IMR-90 (cell line): Measurements from ENCODE around the gene RAB27B. TPM values are rescaled to one million over a fixed set of nuclear protein-coding genes. Genes with fewer than 3 reads are reported as not detected.
A peak's percentile ranks its signal among the peaks of the same experiment; 100 is the strongest.

Experiments used
- ATAC-seq: fragments of 200-7000 bp; cut with Tn5 transposase; 2 replicates; pipeline ENCODE4 v1.9.1; 2020; ENCODE audit warnings: low read depth, mild to moderate bottlenecking, moderate library complexity
- BruUV-seq: library from RNA; stranded (reverse); fragments of 400-500 nt; replicated peaks from 2 replicates; lab custom pipeline; 2021; lab: Mats Ljungman, UMichigan
- CTCF ChIA-PET: fragments of 300-600 bp; formaldehyde crosslinking; extraction: SDS; loops from one replicate; lab custom pipeline; 2021; ENCODE audit warnings: antibody characterized with exemption; lab: Yijun Ruan, JAX
- POLR2A ChIA-PET: fragments of 300-600 bp; sonication (Branson Sonifier 250); formaldehyde crosslinking; loops from one replicate; lab custom pipeline; 2022; ENCODE audit warnings: antibody characterized with exemption; ENCODE audit not compliant: unreplicated experiment; lab: Charles Lee
- DNase-seq: peaks from one replicate; pipeline ENCODE4 v3.0.0; 2013
- H2AFZ ChIP-seq: replicated peaks from 2 replicates; pipeline ENCODE3; 2013; ENCODE audit warnings: low read length, mild to moderate bottlenecking; ENCODE audit not compliant: poor library complexity
- H2AK5ac ChIP-seq: 2 replicates; pipeline ENCODE4 v1.6.1; 2013; ENCODE audit warnings: low read depth, low read length, inconsistent platforms
- H2AK9ac ChIP-seq: replicated peaks from 2 replicates; pipeline ENCODE3; 2013; ENCODE audit warnings: mild to moderate bottlenecking, low read depth, low read length, moderate library complexity; ENCODE audit not compliant: poor library complexity
- H2BK120ac ChIP-seq: 2 replicates; pipeline ENCODE4 v1.6.1; 2013; ENCODE audit warnings: low read depth, low read length, inconsistent platforms
- H2BK15ac ChIP-seq: 3 replicates; pipeline ENCODE4 v1.6.1; 2013; ENCODE audit warnings: low read depth, low read length, inconsistent platforms
- H2BK20ac ChIP-seq: 2 replicates; pipeline ENCODE4 v1.6.1; 2013; ENCODE audit warnings: low read depth, mild to moderate bottlenecking, inconsistent platforms, low read length, moderate library complexity
- H2BK5ac ChIP-seq: 2 replicates; pipeline ENCODE4 v1.6.1; 2013; ENCODE audit warnings: mild to moderate bottlenecking, low read depth, low read length, inconsistent platforms; ENCODE audit not compliant: poor library complexity, severe bottlenecking
- H3K14ac ChIP-seq: replicated peaks from 2 replicates; pipeline ENCODE4 v1.6.1; 2013; ENCODE audit warnings: low read depth, low read length, inconsistent platforms
- H3K18ac ChIP-seq: 2 replicates; pipeline ENCODE4 v1.6.1; 2013; ENCODE audit warnings: low read depth, low read length, control low read depth
- H3K23ac ChIP-seq: 2 replicates; pipeline ENCODE4 v1.6.1; 2013; ENCODE audit warnings: low read depth, low read length, inconsistent platforms
- H3K27ac ChIP-seq: 2 replicates; pipeline ENCODE4 v1.5.1; 2013; ENCODE audit warnings: mild to moderate bottlenecking, control low read depth, low read length; ENCODE audit not compliant: insufficient read depth
- H3K27me3 ChIP-seq: 2 replicates; pipeline ENCODE4 v1.6.1; 2013; ENCODE audit warnings: low read length; ENCODE audit not compliant: control insufficient read depth, insufficient read depth
- H3K36me3 ChIP-seq: 2 replicates; pipeline ENCODE4 v1.6.1; 2013; ENCODE audit warnings: low read length, mixed read lengths; ENCODE audit not compliant: control insufficient read depth, insufficient read depth
- H3K4ac ChIP-seq: 2 replicates; pipeline ENCODE4 v1.6.1; 2013; ENCODE audit warnings: low read depth, low read length, inconsistent platforms
- H3K4me1 ChIP-seq: 2 replicates; pipeline ENCODE4 v1.6.1; 2013; ENCODE audit warnings: low read length, mixed read lengths; ENCODE audit not compliant: control insufficient read depth, insufficient read depth
- H3K4me2 ChIP-seq: 2 replicates; pipeline ENCODE4 v1.6.1; 2013; ENCODE audit warnings: low read depth, mild to moderate bottlenecking, control low read depth, low read length, moderate library complexity
- H3K4me3 ChIP-seq: 2 replicates; pipeline ENCODE4 v1.5.1; 2013; ENCODE audit warnings: low read depth, mild to moderate bottlenecking, control low read depth, low read length, moderate library complexity; ENCODE audit not compliant: insufficient read depth
- H3K56ac ChIP-seq: 2 replicates; pipeline ENCODE4 v1.6.1; 2013; ENCODE audit warnings: low read length, inconsistent platforms; ENCODE audit not compliant: insufficient read depth; ENCODE audit errors: extremely low read depth
- H3K79me1 ChIP-seq, 2 experiments: 2 replicates each; pipeline ENCODE4 v1.6.1; 2013; ENCODE audit warnings: low read length in 2 of 2, inconsistent platforms in 1 of 2, low read depth in 1 of 2
- H3K9ac ChIP-seq: 2 replicates; pipeline ENCODE4 v1.6.1; 2013; ENCODE audit warnings: low read depth, low read length, control low read depth
- H3K9me1 ChIP-seq: 2 replicates; pipeline ENCODE4 v1.6.1; 2013; ENCODE audit warnings: low read length, inconsistent platforms; ENCODE audit not compliant: insufficient read depth
- H3K9me3 ChIP-seq: 2 replicates; pipeline ENCODE4 v1.6.1; 2013; ENCODE audit warnings: low read length; ENCODE audit not compliant: control insufficient read depth, insufficient read depth
- H4K20me1 ChIP-seq: 2 replicates; pipeline ENCODE4 v1.6.1; 2013; ENCODE audit warnings: low read length, inconsistent platforms; ENCODE audit not compliant: insufficient read depth
- H4K5ac ChIP-seq: 2 replicates; pipeline ENCODE4 v1.6.1; 2013; ENCODE audit warnings: mild to moderate bottlenecking, low read depth, low read length, control low read depth
- H4K8ac ChIP-seq, 2 experiments: 2 replicates each; pipeline ENCODE4 v1.6.1; 2013; ENCODE audit warnings: low read depth in 2 of 2, low read length in 2 of 2, control low read depth in 1 of 2, inconsistent platforms in 1 of 2
- H4K91ac ChIP-seq: 2 replicates; pipeline ENCODE4 v1.6.1; 2013; ENCODE audit warnings: low read depth, low read length, inconsistent platforms; ENCODE audit not compliant: insufficient read depth
- BHLHE40 ChIP-seq: fragments of 150-350 bp; IDR thresholded peaks from 2 replicates; pipeline ENCODE4 v1.6.1; 2016; ENCODE audit warnings: mild to moderate bottlenecking, low read depth, low read length
- CEBPB ChIP-seq: IDR thresholded peaks from 2 replicates; pipeline ENCODE4 v1.6.1; 2012; ENCODE audit warnings: low read depth, low read length, improper control_type of control experiment
- CHD1 ChIP-seq: IDR thresholded peaks from 2 replicates; pipeline ENCODE4 v1.6.1; 2012; ENCODE audit warnings: low read depth, low read length, improper control_type of control experiment
- FOS ChIP-seq: fragments of 150-350 bp; IDR thresholded peaks from 2 replicates; pipeline ENCODE4 v1.6.1; 2016; ENCODE audit warnings: low read depth, low read length
- MAFK ChIP-seq: IDR thresholded peaks from 2 replicates; pipeline ENCODE4 v1.6.1; 2012; ENCODE audit warnings: low read depth, low read length, improper control_type of control experiment
- MAZ ChIP-seq: IDR thresholded peaks from 2 replicates; pipeline ENCODE4 v1.6.1; 2012; ENCODE audit warnings: low read depth, mild to moderate bottlenecking, low read length, improper control_type of control experiment, moderate library complexity, borderline replicate concordance
- MXI1 ChIP-seq: IDR thresholded peaks from 2 replicates; pipeline ENCODE4 v1.6.1; 2012; ENCODE audit warnings: low read depth, mild to moderate bottlenecking, low read length, moderate library complexity, borderline replicate concordance
- NFE2L2 ChIP-seq: fragments of 150-350 bp; IDR thresholded peaks from 2 replicates; pipeline ENCODE4 v1.6.1; 2016; ENCODE audit warnings: low read depth, mild to moderate bottlenecking, low read length
- POLR2A ChIP-seq: IDR thresholded peaks from 2 replicates; pipeline ENCODE4 v1.6.1; 2012; ENCODE audit warnings: mild to moderate bottlenecking, low read depth, low read length
- RAD21 ChIP-seq: IDR thresholded peaks from 2 replicates; pipeline ENCODE4 v1.6.1; 2012; ENCODE audit warnings: low read length, improper control_type of control experiment
- RCOR1 ChIP-seq: IDR thresholded peaks from 2 replicates; pipeline ENCODE4 v1.6.1; 2012; ENCODE audit warnings: mild to moderate bottlenecking, low read length, improper control_type of control experiment; ENCODE audit not compliant: insufficient replicate concordance
- RFX5 ChIP-seq: IDR thresholded peaks from 2 replicates; pipeline ENCODE4 v1.8.0; 2012; ENCODE audit warnings: low read depth, mild to moderate bottlenecking, low read length, moderate library complexity
- SMC3 ChIP-seq: fragments of 150-350 bp; IDR thresholded peaks from 2 replicates; pipeline ENCODE4 v1.6.1; 2016; ENCODE audit warnings: low read depth, mild to moderate bottlenecking, antibody characterized with exemption, low read length, moderate library complexity
- WGBS, 2 experiments: methylation state at CpG; one replicate each; pipeline versions ENCODE4 v1.1.5 to v1.1.7; 2013; ENCODE audit warnings: missing lambda C conversion rate in 2 of 2; ENCODE audit not compliant: insufficient read length in 1 of 2; ENCODE audit errors: extremely low coverage in 2 of 2; 5-methylcytosine and 5-hydroxymethylcytosine counted together
- dilution Hi-C: fragments of 300-500 bp; cut with HindIII; formaldehyde crosslinking; loops from one replicate; pipeline ENCODE4 v1.14.3; 2018; ENCODE audit warnings: low sequenced_read_pairs; ENCODE audit not compliant: unreplicated experiment
- in situ Hi-C: fragments of 300-500 bp; cut with MboI; formaldehyde crosslinking; loops from 3 replicates; pipeline ENCODE4 v1.14.3; 2019; ENCODE audit warnings: low sequenced_read_pairs, inconsistent platforms, mixed read lengths
- intact Hi-C: fragments of 100-400 bp; cut with micrococcal nuclease; formaldehyde crosslinking; loops from 2 replicates; pipeline ENCODE4 v1.10.0; 2022
- polyA plus RNA-seq, 3 experiments: library from polyadenylated mRNA; depleted of rRNA; stranded (reverse); fragments of >200 nt; gene quantifications; 2 replicates each; pipeline ENCODE4 v1.2.3, GENCODE V29; 2012; ENCODE audit warnings: low replicate concordance in 1 of 3
- total RNA-seq: library from RNA; depleted of rRNA; stranded (reverse); fragments of >200 nt; gene quantifications from 2 replicates; pipeline ENCODE4 v1.2.3, GENCODE V29; 2012
- TF ChIP-seq, protein P1 (sequence below): conservative IDR thresholded peaks from 2 replicates; pipeline ENCODE4 v1.5.1; 2012; ENCODE audit warnings: mild to moderate bottlenecking, low read depth, low read length, improper control_type of control experiment
- TF ChIP-seq, protein P2 (sequence below): fragments of 150-350 bp; IDR thresholded peaks from 2 replicates; pipeline ENCODE4 v1.6.1; 2017; ENCODE audit warnings: mild to moderate bottlenecking, antibody characterized with exemption, low read length, low read depth
- TF ChIP-seq, protein P3 (sequence below): fragments of 150-350 bp; IDR thresholded peaks from 2 replicates; pipeline ENCODE4 v1.6.1; 2016; ENCODE audit warnings: low read depth, mild to moderate bottlenecking, low read length, moderate library complexity, borderline replicate concordance

RAB27B gene
- total and polyA plus RNA-seq, 2 of the 4 experiments (the other 2 are of a cell fraction): 0.24 to 1.3 TPM

DNA sequence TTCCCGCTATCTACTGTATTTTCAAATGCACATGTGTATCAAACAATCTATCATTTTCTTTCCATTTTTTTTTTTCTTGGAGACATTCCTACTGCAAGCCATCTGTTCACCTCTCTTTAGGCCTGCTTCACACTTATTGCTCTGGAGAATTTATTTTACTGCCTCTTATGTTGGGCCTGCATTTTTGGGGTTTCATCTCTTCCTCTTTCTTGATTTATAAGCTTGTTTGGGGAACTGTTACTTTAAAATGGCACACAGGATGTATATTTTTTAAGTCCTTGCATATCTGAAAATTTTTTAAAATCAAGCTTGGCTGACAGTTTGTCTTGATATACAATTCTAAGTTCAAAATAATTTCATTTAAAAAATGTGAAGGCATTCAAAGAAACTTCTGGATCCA is 3.5 kb upstream of the RAB27B start:
- Histone ChIP-seq H3K9me3 (no peaks in the 10 kb centered on the region), H4K8ac (no peak overlapping the region), H4K91ac (no peak overlapping the region), H3K36me3 (no peaks in the 10 kb centered on the region), H3K9ac (no peak overlapping the region), H2AK5ac (peak overlapping the region; percentile 80; the same call in 1 of the 2 replicates), H3K18ac (no peak overlapping the region; the same call in 1 of the 2 replicates), H2BK20ac (no peak overlapping the region), H3K4ac (no peak overlapping the region), H4K5ac (no peak overlapping the region), H3K56ac (no peak overlapping the region), H2BK5ac (no peak overlapping the region), H3K27ac (no peak overlapping the region), H3K4me3 (no peak overlapping the region), H2AFZ (no peak overlapping the region), H3K79me1 (no peaks in the 10 kb centered on the region), H4K20me1 (no peaks in the 10 kb centered on the region), H2BK15ac (0 out of 3 replicates have a peak overlapping the region, but pooled peaks have one; percentile 66), H3K27me3 (no peaks in the 10 kb centered on the region; the same call in 1 of the 2 replicates), H3K23ac (no peak overlapping the region), H2AK9ac (no peak overlapping the region), H3K4me2 (no peak overlapping the region), H3K14ac (no peak overlapping the region), H3K9me1 (no peaks in the 10 kb centered on the region), H2BK120ac (no peak overlapping the region), H3K4me1 (peaks cover 6% of the 10 kb centered on the region)
- ATAC-seq (no peak), DNase-seq (no peak)
- intact Hi-C loops (loop anchor here (5.0 kb wide), 2 partner anchors 147 to 158 kb away; no protein-coding TSS in a partner anchor), in situ Hi-C loops (no loop called here), dilution Hi-C loops (no loop called here)
- WGBS, 2 experiments: no CpG with 5 or more reads among the region's 1 CpG
- CTCF ChIA-PET: interaction anchor here (0.6 kb wide), 1 partner anchor 23 kb away, joined by 3 read pairs; no protein-coding TSS in a partner anchor
- no peak for TF ChIP-seq CHD1
- TF ChIP-seq, protein P1, sequence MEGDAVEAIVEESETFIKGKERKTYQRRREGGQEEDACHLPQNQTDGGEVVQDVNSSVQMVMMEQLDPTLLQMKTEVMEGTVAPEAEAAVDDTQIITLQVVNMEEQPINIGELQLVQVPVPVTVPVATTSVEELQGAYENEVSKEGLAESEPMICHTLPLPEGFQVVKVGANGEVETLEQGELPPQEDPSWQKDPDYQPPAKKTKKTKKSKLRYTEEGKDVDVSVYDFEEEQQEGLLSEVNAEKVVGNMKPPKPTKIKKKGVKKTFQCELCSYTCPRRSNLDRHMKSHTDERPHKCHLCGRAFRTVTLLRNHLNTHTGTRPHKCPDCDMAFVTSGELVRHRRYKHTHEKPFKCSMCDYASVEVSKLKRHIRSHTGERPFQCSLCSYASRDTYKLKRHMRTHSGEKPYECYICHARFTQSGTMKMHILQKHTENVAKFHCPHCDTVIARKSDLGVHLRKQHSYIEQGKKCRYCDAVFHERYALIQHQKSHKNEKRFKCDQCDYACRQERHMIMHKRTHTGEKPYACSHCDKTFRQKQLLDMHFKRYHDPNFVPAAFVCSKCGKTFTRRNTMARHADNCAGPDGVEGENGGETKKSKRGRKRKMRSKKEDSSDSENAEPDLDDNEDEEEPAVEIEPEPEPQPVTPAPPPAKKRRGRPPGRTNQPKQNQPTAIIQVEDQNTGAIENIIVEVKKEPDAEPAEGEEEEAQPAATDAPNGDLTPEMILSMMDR: no peak
- no peak for TF ChIP-seq RFX5
- no peak for TF ChIP-seq SMC3
- no peak for TF ChIP-seq BHLHE40
- no peak for TF ChIP-seq POLR2A
- TF ChIP-seq NFE2L2: no peak
- no peak for TF ChIP-seq CEBPB
- no peak for TF ChIP-seq FOS
- TF ChIP-seq MXI1: no peak
- no peak for TF ChIP-seq RCOR1
- TF ChIP-seq, protein P2, sequence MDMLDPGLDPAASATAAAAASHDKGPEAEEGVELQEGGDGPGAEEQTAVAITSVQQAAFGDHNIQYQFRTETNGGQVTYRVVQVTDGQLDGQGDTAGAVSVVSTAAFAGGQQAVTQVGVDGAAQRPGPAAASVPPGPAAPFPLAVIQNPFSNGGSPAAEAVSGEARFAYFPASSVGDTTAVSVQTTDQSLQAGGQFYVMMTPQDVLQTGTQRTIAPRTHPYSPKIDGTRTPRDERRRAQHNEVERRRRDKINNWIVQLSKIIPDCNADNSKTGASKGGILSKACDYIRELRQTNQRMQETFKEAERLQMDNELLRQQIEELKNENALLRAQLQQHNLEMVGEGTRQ: no peak
- TF ChIP-seq, protein P3, sequence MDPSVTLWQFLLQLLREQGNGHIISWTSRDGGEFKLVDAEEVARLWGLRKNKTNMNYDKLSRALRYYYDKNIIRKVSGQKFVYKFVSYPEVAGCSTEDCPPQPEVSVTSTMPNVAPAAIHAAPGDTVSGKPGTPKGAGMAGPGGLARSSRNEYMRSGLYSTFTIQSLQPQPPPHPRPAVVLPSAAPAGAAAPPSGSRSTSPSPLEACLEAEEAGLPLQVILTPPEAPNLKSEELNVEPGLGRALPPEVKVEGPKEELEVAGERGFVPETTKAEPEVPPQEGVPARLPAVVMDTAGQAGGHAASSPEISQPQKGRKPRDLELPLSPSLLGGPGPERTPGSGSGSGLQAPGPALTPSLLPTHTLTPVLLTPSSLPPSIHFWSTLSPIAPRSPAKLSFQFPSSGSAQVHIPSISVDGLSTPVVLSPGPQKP: no peak
- no peak for TF ChIP-seq MAFK
- no peak for TF ChIP-seq RAD21
- no peak for TF ChIP-seq MAZ
- POLR2A ChIA-PET: interaction anchor here (0.6 kb wide), 1 partner anchor 13 kb away, joined by 3 read pairs; no protein-coding TSS in a partner anchor
- no TSS peak for BruUV-seq
